WTC11 (cell line): ENCODE measurements around the gene LMAN2.

Experiments
- E2F5 ChIP-seq: sonication (generic); formaldehyde crosslinking; IDR thresholded peaks from 2 replicates; pipeline ENCODE4 v1.8.1; 2022; ENCODE audit warnings: mild to moderate bottlenecking, moderate library complexity, missing genetic modification reagents
- FOXP1 ChIP-seq: sonication (generic); formaldehyde crosslinking; IDR thresholded peaks from 2 replicates; pipeline ENCODE4 v1.8.0; 2022; ENCODE audit warnings: missing genetic modification reagents, mild to moderate bottlenecking, moderate library complexity, borderline replicate concordance
- FOXP4 ChIP-seq: sonication (generic); formaldehyde crosslinking; IDR thresholded peaks from 2 replicates; pipeline ENCODE4 v1.8.0; 2022; ENCODE audit warnings: mild to moderate bottlenecking, missing genetic modification reagents
- GABPB1 ChIP-seq: sonication (generic); formaldehyde crosslinking; IDR thresholded peaks from 2 replicates; pipeline ENCODE4 v1.8.1; 2023; ENCODE audit warnings: mild to moderate bottlenecking, missing genetic modification reagents
- MAX ChIP-seq: sonication (generic); formaldehyde crosslinking; IDR thresholded peaks from 2 replicates; pipeline ENCODE4 v1.8.0; 2022; ENCODE audit warnings: mild to moderate bottlenecking, missing genetic modification reagents
- NFYB ChIP-seq: sonication (generic); formaldehyde crosslinking; conservative IDR thresholded peaks from 2 replicates; pipeline ENCODE4 v1.8.0; 2022; ENCODE audit warnings: low read depth, missing genetic modification reagents
- PRDM15 ChIP-seq: sonication (generic); formaldehyde crosslinking; IDR thresholded peaks from 2 replicates; pipeline ENCODE4 v1.8.0; 2022; ENCODE audit warnings: missing genetic modification reagents
- TF ChIP-seq, protein P1 (sequence below): fragments of 200-600 bp; IDR thresholded peaks from 2 replicates; pipeline ENCODE4 v1.8.0; 2022; ENCODE audit warnings: antibody characterized with exemption

DNA sequence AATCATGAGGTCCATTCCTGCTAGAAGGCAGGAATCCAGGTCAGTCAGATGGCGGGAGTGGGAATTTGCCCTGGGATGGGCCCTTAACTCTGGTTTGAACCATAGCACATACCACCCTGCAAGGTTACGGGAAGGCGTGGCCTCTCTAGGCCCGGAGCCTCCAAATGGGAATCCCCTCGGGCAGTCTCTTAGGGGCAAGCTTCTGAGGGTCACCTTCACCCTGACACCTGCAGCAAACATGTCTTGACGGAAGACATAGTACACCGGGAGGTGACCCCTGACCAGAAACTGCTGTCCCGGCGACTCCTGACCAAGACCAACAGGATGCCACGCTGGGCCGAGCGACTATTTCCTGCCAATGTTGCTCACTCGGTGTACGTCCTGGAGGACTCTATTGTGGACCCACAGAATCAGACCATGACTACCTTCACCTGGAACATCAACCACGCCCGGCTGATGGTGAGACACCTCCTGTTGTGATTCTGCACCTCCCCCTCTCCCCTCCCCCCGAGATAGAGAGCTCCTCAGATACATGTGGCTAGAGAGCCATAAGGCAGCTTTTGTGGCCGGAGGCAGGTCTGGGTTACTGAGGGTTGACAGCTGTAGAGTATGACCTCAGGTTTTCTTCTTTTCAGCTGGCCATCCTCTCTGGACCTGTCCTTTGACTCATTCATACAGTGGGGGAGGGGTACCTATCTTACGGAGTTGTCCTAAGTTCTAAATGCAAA, 46.9 kb downstream of the LMAN2 start:
- TF ChIP-seq, protein P1, sequence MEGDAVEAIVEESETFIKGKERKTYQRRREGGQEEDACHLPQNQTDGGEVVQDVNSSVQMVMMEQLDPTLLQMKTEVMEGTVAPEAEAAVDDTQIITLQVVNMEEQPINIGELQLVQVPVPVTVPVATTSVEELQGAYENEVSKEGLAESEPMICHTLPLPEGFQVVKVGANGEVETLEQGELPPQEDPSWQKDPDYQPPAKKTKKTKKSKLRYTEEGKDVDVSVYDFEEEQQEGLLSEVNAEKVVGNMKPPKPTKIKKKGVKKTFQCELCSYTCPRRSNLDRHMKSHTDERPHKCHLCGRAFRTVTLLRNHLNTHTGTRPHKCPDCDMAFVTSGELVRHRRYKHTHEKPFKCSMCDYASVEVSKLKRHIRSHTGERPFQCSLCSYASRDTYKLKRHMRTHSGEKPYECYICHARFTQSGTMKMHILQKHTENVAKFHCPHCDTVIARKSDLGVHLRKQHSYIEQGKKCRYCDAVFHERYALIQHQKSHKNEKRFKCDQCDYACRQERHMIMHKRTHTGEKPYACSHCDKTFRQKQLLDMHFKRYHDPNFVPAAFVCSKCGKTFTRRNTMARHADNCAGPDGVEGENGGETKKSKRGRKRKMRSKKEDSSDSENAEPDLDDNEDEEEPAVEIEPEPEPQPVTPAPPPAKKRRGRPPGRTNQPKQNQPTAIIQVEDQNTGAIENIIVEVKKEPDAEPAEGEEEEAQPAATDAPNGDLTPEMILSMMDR: no peak
- TF ChIP-seq E2F5 (no peak), GABPB1 (CRISPR knock-in tag) (no peak), FOXP1 (CRISPR knock-in tag) (no peak), NFYB (CRISPR knock-in tag) (no peak), MAX (CRISPR knock-in tag) (no peak), FOXP4 (CRISPR knock-in tag) (no peak), PRDM15 (CRISPR knock-in tag) (no peak)
